Activated effector memory CD4-positive, alpha-beta T cell treated with Interleukin-2 at 50 U/mL for 16 hours (primary cell): ENCODE results near the gene TMEM250.

ENCODE experiments used
- DNase-seq: peaks from one replicate; pipeline ENCODE4 v3.0.0-alpha.2; 2020

TMEM250 gene

GRCh38 chr9:136147038-136147889, 28.6 kb upstream of the TMEM250 start:
- no peak for DNase-seq

- no peak for DNase-seq
Measured at GRCh38 chr9:136146126-136147037, 27.7 kb upstream of the TMEM250 start.

GRCh38 chr9:136145580-136145979, 26.9 kb upstream of the TMEM250 start:
- no peak for DNase-seq

GRCh38 chr9:136144450-136144849, 25.8 kb upstream of the TMEM250 start:
- DNase-seq = no peak

- DNase-seq = no peak
Measured at GRCh38 chr9:136143215-136144001, 24.7 kb upstream of the TMEM250 start.

GRCh38 chr9:136142859-136143214, 24.2 kb upstream of the TMEM250 start:
- DNase-seq = no peak

GRCh38 chr9:136142414-136142796, 23.7 kb upstream of the TMEM250 start:
- no peak for DNase-seq

- DNase-seq = no peak
Measured at GRCh38 chr9:136141682-136142413, 23.2 kb upstream of the TMEM250 start.

- DNase-seq = no peak
Measured at GRCh38 chr9:136140966-136141365, 22.3 kb upstream of the TMEM250 start.

- no peak for DNase-seq
Measured at GRCh38 chr9:136140046-136140445, 21.4 kb upstream of the TMEM250 start.

- no peak for DNase-seq
Measured at GRCh38 chr9:136138566-136138965, 19.9 kb upstream of the TMEM250 start.

- no peak for DNase-seq
Measured at GRCh38 chr9:136137321-136138265, 18.9 kb upstream of the TMEM250 start.

- DNase-seq = no peak
Measured at GRCh38 chr9:136136127-136136925, 17.7 kb upstream of the TMEM250 start.

GRCh38 chr9:136135326-136136126, 16.9 kb upstream of the TMEM250 start:
- no peak for DNase-seq

GRCh38 chr9:136133959-136134484, 15.3 kb upstream of the TMEM250 start:
- DNase-seq = no peak

- no peak for DNase-seq
Measured at GRCh38 chr9:136133191-136133958, 14.7 kb upstream of the TMEM250 start.

GRCh38 chr9:136132512-136133050, 13.9 kb upstream of the TMEM250 start:
- no peak for DNase-seq
